Neural cell (in vitro differentiated cells): Measurements from ENCODE around the gene MAT2B. TPM values are rescaled to one million over a fixed set of nuclear protein-coding genes. Genes with fewer than 3 reads are reported as not detected.

Source experiments
- H2AFZ ChIP-seq: fragments of 200-600, 300-800 bp; sonication (generic), shearing (Covaris generic); 2 replicates; pipeline ENCODE4 v1.6.0; 2014; ENCODE audit warnings: low read depth, mild to moderate bottlenecking, antibody characterized with exemption, low read length, moderate library complexity
- H3F3A ChIP-seq: fragments of 200-600 bp; shearing (Covaris generic); 2 replicates; pipeline ENCODE4 v1.6.1; 2016; ENCODE audit warnings: mild to moderate bottlenecking, moderate library complexity, mixed read lengths, antibody characterized with exemption, low read length; ENCODE audit not compliant: insufficient read depth, poor library complexity, severe bottlenecking
- H3K27ac ChIP-seq: fragments of 200-600, 300-800 bp; sonication (generic), shearing (Covaris generic); 2 replicates; pipeline ENCODE4 v1.5.1; 2014; ENCODE audit warnings: mild to moderate bottlenecking, low read length, moderate library complexity
- H3K27me3 ChIP-seq: fragments of 300-800, 200-600 bp; sonication (generic), shearing (Covaris generic); 2 replicates; pipeline ENCODE4 v1.6.0; 2014; ENCODE audit warnings: mild to moderate bottlenecking, low read depth, low read length, moderate library complexity; ENCODE audit not compliant: insufficient read depth
- H3K36me3 ChIP-seq: fragments of 300-800, 200-600 bp; sonication (generic), shearing (Covaris generic); 2 replicates; pipeline ENCODE4 v1.5.1; 2014; ENCODE audit warnings: mild to moderate bottlenecking, antibody characterized with exemption, low read length, moderate library complexity; ENCODE audit not compliant: insufficient read depth
- H3K4me2 ChIP-seq: fragments of 300-800, 200-600 bp; sonication (generic), shearing (Covaris generic); 2 replicates; pipeline ENCODE4 v1.6.0; 2014; ENCODE audit warnings: mild to moderate bottlenecking, low read length
- H3K4me3 ChIP-seq: fragments of 300-800, 200-600 bp; sonication (generic), shearing (Covaris generic); 2 replicates; pipeline ENCODE4 v1.5.1; 2014; ENCODE audit warnings: mild to moderate bottlenecking, low read length, moderate library complexity
- H3K79me2 ChIP-seq: fragments of 200-600 bp; shearing (Covaris generic); replicated peaks from 2 replicates; pipeline ENCODE4 v1.6.0; 2014; ENCODE audit warnings: mild to moderate bottlenecking, low read length, moderate library complexity; ENCODE audit not compliant: insufficient read depth
- H3K9ac ChIP-seq: fragments of 300-800, 200-600 bp; sonication (generic), shearing (Covaris generic); 2 replicates; pipeline ENCODE4 v1.6.1; 2016; ENCODE audit warnings: mild to moderate bottlenecking, low read length, mixed read lengths
- H3K9me2 ChIP-seq: fragments of 200-600 bp; shearing (Covaris generic); 2 replicates; pipeline ENCODE4 v1.6.1; 2016; ENCODE audit warnings: mild to moderate bottlenecking, low read length, mixed read lengths; ENCODE audit not compliant: insufficient read depth
- H3K9me3 ChIP-seq: fragments of 200-600, 300-800 bp; sonication (generic), shearing (Covaris generic); 2 replicates; pipeline ENCODE4 v1.6.1; 2016; ENCODE audit warnings: mild to moderate bottlenecking, mixed run types, low read length, moderate library complexity, mixed read lengths
- H4K20me1 ChIP-seq: fragments of 200-600 bp; shearing (Covaris generic); 2 replicates; pipeline ENCODE4 v1.6.1; 2016; ENCODE audit warnings: mild to moderate bottlenecking, mixed run types; ENCODE audit not compliant: insufficient read depth
- EP300 ChIP-seq: fragments of 450-650 bp; conservative IDR thresholded peaks from 2 replicates; pipeline ENCODE4 v1.6.1; 2014; ENCODE audit warnings: antibody characterized with exemption, mild to moderate bottlenecking, moderate library complexity; ENCODE audit not compliant: poor library complexity, severe bottlenecking
- EZH2 ChIP-seq: fragments of 200-600, 300-800 bp; shearing (Covaris generic), sonication (generic); IDR thresholded peaks from 2 replicates; pipeline ENCODE4 v1.6.1; 2014; ENCODE audit warnings: antibody characterized with exemption, low read length, borderline replicate concordance, mild to moderate bottlenecking; ENCODE audit not compliant: insufficient read depth, poor library complexity, severe bottlenecking
- MXI1 ChIP-seq: fragments of 450-650 bp; conservative IDR thresholded peaks from 2 replicates; pipeline ENCODE4 v1.6.1; 2014; ENCODE audit warnings: antibody characterized with exemption, mild to moderate bottlenecking; ENCODE audit not compliant: poor library complexity, severe bottlenecking
- POLR2AphosphoS5 ChIP-seq: IDR thresholded peaks from 2 replicates; pipeline ENCODE4 v1.6.1; 2012
- RAD21 ChIP-seq: fragments of 450-650 bp; conservative IDR thresholded peaks from 2 replicates; pipeline ENCODE4 v1.6.1; 2014; ENCODE audit warnings: antibody characterized with exemption, mild to moderate bottlenecking, moderate library complexity
- SMC3 ChIP-seq: fragments of 450-650 bp; conservative IDR thresholded peaks from 2 replicates; pipeline ENCODE4 v1.6.1; 2014; ENCODE audit warnings: antibody characterized with exemption, mild to moderate bottlenecking, moderate library complexity; ENCODE audit not compliant: poor library complexity
- TAF1 ChIP-seq: IDR thresholded peaks from 2 replicates; pipeline ENCODE4 v1.6.1; 2012; ENCODE audit warnings: low read depth
- polyA plus RNA-seq: library from polyadenylated mRNA; depleted of rRNA; stranded (reverse); fragments of >200 nt; gene quantifications from 2 replicates; pipeline ENCODE4 v1.2.3, GENCODE V29; 2014
- TF ChIP-seq, protein P1 (sequence below): IDR thresholded peaks from 2 replicates; pipeline ENCODE4 v1.6.1; 2012; ENCODE audit warnings: borderline replicate concordance
- TF ChIP-seq, protein P2 (sequence below): fragments of 450-650 bp; IDR thresholded peaks from 2 replicates; pipeline ENCODE4 v1.5.1; 2014; ENCODE audit warnings: antibody characterized with exemption, mild to moderate bottlenecking, moderate library complexity; ENCODE audit not compliant: poor library complexity, severe bottlenecking

MAT2B gene
- polyA plus RNA-seq, 1 donor from 2014 or later = 31.8 TPM

DNA sequence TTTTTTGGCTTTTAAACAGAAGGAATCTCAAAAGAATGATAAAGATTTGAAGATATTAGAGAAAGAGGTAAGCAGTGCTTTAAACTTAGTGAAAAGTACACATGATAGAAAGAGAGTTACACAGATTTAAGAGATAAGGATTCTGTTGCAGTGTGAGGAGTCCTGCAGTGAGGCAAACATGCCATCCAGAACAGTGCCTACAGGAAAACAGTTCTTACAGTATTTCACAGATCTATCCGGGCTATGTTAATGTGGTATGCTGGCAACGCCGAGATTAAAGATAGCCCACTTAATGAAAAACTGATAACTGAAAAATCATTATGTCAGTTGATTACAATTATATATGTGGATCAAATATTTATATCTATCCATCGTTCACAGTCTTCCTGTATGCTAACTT, 37.7 kb upstream of the MAT2B start:
- Histone ChIP-seq H3K4me3 (no peak overlapping the region), H3K27me3 (no peaks in the 10 kb centered on the region), H4K20me1 (no peaks in the 10 kb centered on the region), H3K27ac (no peak overlapping the region), H3F3A (no peaks in the 10 kb centered on the region), H3K4me2 (no peak overlapping the region), H3K79me2 (no peaks in the 10 kb centered on the region), H2AFZ (no peak overlapping the region), H3K9ac (no peak overlapping the region), H3K9me3 (no peaks in the 10 kb centered on the region), H3K36me3 (no peaks in the 10 kb centered on the region), H3K9me2 (no peaks in the 10 kb centered on the region)
- TF ChIP-seq TAF1 (no peak), EP300 (no peak), SMC3 (no peak), MXI1 (no peak), POLR2AphosphoS5 (no peak), RAD21 (no peak), EZH2 (no peak)
- TF ChIP-seq, protein P1, sequence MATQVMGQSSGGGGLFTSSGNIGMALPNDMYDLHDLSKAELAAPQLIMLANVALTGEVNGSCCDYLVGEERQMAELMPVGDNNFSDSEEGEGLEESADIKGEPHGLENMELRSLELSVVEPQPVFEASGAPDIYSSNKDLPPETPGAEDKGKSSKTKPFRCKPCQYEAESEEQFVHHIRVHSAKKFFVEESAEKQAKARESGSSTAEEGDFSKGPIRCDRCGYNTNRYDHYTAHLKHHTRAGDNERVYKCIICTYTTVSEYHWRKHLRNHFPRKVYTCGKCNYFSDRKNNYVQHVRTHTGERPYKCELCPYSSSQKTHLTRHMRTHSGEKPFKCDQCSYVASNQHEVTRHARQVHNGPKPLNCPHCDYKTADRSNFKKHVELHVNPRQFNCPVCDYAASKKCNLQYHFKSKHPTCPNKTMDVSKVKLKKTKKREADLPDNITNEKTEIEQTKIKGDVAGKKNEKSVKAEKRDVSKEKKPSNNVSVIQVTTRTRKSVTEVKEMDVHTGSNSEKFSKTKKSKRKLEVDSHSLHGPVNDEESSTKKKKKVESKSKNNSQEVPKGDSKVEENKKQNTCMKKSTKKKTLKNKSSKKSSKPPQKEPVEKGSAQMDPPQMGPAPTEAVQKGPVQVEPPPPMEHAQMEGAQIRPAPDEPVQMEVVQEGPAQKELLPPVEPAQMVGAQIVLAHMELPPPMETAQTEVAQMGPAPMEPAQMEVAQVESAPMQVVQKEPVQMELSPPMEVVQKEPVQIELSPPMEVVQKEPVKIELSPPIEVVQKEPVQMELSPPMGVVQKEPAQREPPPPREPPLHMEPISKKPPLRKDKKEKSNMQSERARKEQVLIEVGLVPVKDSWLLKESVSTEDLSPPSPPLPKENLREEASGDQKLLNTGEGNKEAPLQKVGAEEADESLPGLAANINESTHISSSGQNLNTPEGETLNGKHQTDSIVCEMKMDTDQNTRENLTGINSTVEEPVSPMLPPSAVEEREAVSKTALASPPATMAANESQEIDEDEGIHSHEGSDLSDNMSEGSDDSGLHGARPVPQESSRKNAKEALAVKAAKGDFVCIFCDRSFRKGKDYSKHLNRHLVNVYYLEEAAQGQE = no peak
- TF ChIP-seq, protein P2, sequence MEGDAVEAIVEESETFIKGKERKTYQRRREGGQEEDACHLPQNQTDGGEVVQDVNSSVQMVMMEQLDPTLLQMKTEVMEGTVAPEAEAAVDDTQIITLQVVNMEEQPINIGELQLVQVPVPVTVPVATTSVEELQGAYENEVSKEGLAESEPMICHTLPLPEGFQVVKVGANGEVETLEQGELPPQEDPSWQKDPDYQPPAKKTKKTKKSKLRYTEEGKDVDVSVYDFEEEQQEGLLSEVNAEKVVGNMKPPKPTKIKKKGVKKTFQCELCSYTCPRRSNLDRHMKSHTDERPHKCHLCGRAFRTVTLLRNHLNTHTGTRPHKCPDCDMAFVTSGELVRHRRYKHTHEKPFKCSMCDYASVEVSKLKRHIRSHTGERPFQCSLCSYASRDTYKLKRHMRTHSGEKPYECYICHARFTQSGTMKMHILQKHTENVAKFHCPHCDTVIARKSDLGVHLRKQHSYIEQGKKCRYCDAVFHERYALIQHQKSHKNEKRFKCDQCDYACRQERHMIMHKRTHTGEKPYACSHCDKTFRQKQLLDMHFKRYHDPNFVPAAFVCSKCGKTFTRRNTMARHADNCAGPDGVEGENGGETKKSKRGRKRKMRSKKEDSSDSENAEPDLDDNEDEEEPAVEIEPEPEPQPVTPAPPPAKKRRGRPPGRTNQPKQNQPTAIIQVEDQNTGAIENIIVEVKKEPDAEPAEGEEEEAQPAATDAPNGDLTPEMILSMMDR = no peak

DNA sequence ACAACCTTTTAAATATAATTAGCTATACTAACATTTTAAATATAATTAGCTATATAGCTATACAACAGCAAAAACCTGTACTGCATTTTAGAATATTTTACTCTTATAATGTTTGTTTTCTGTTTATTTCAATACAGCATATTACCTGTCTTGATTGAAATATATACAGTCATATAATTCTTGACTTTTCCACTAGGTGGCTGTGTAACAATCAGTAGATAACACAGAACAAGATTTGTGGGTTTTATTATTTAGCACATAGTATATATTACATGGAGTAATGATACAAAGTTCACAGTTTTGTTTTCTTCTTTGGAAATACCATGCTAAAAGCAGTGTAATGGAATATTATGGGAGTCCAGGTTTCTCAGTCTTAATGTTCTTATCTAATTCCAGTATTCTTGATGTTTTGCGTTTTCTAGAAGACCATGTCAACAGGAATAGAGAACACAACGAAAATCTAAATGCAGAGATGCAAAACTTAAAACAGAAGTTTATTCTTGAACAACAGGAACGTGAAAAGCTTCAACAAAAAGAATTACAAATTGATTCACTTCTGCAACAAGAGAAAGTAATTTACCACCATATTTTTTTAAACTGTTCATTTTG, 31.7 kb upstream of the MAT2B start:
- Histone ChIP-seq H3K9me3 (no peaks in the 10 kb centered on the region), H2AFZ (no peak overlapping the region), H3K9ac (no peak overlapping the region), H3K36me3 (no peaks in the 10 kb centered on the region), H3K27me3 (no peaks in the 10 kb centered on the region), H3K27ac (no peak overlapping the region), H3K4me2 (no peak overlapping the region), H3F3A (no peaks in the 10 kb centered on the region), H4K20me1 (no peaks in the 10 kb centered on the region), H3K79me2 (no peaks in the 10 kb centered on the region), H3K9me2 (no peaks in the 10 kb centered on the region), H3K4me3 (no peak overlapping the region)
- TF ChIP-seq EZH2 (no peak), RAD21 (peak; percentile 35), POLR2AphosphoS5 (no peak), MXI1 (no peak), TAF1 (no peak), EP300 (no peak), SMC3 (peak; percentile 51)
- TF ChIP-seq, protein P2 = peak; percentile 64
- TF ChIP-seq, protein P1 = no peak
